HG03571 (cell line): ENCODE measurements around the gene TBC1D23.
"Not testable (repeated sequence)": the region's sequence is repeated elsewhere in the genome, so short reads cannot be mapped to it uniquely, and the experiment has no call there.

Experiments
- ATAC-seq: cut with Tn5 transposase; IDR thresholded peaks from one replicate; pipeline ENCODE4 v1.9.1; 2021; ENCODE audit not compliant: unreplicated experiment

TBC1D23 gene

GRCh38 chr3:100254168-100254777 lies 6.5 kb upstream of the TBC1D23 start:
- peak; percentile 73 for ATAC-seq

GRCh38 chr3:100256731-100257151 lies 4.1 kb upstream of the TBC1D23 start:
- ATAC-seq, result no peak

- ATAC-seq, result no peak
These were observed 3.2 kb upstream of the TBC1D23 start for GRCh38 chr3:100257586-100257985.

- no peak for ATAC-seq
These were observed 609 bp upstream of the TBC1D23 start for GRCh38 chr3:100260081-100260684.

GRCh38 chr3:100261485-100261903 lies 702 bp downstream of the TBC1D23 start:
- ATAC-seq, result no peak

- not testable (repeated sequence) for ATAC-seq
These were observed 2.1 kb downstream of the TBC1D23 start for GRCh38 chr3:100262925-100263324.

GRCh38 chr3:100263583-100263982 lies 2.8 kb downstream of the TBC1D23 start:
- no peak for ATAC-seq

- ATAC-seq, result no peak
These were observed 3.5 kb downstream of the TBC1D23 start for GRCh38 chr3:100264242-100264641.

GRCh38 chr3:100265016-100265415 lies 4.2 kb downstream of the TBC1D23 start:
- ATAC-seq, result no peak

- ATAC-seq, result no peak
These were observed 5.7 kb downstream of the TBC1D23 start for GRCh38 chr3:100266531-100266930.

- no peak for ATAC-seq
These were observed 7.4 kb downstream of the TBC1D23 start for GRCh38 chr3:100268156-100268555.

- no peak for ATAC-seq
These were observed 8.2 kb downstream of the TBC1D23 start for GRCh38 chr3:100269001-100269400.

- ATAC-seq, result no peak
These were observed 8.8 kb downstream of the TBC1D23 start for GRCh38 chr3:100269410-100270214.

- no peak for ATAC-seq
These were observed 9.4 kb downstream of the TBC1D23 start for GRCh38 chr3:100270215-100270583.

GRCh38 chr3:100271522-100271921 lies 10.7 kb downstream of the TBC1D23 start:
- ATAC-seq, result no peak

GRCh38 chr3:100272797-100273611 lies 12.2 kb downstream of the TBC1D23 start:
- not testable (repeated sequence) for ATAC-seq

- ATAC-seq, result no peak
These were observed 13.6 kb downstream of the TBC1D23 start for GRCh38 chr3:100274361-100274760.

GRCh38 chr3:100277255-100277800 lies 16.5 kb downstream of the TBC1D23 start:
- no peak for ATAC-seq

GRCh38 chr3:100278910-100279309 lies 18.1 kb downstream of the TBC1D23 start:
- no peak for ATAC-seq

GRCh38 chr3:100288288-100288894 lies 27.6 kb downstream of the TBC1D23 start:
- ATAC-seq, result no peak

- no peak for ATAC-seq
These were observed 28.5 kb downstream of the TBC1D23 start for GRCh38 chr3:100289339-100289738.
